GM20000 (cell line): ENCODE results near the gene GHITM.

Experiments
- DNase-seq: peaks from one replicate; pipeline ENCODE4 v3.0.0; 2012; ENCODE audit warnings: low spot score
- CTCF ChIP-seq: IDR thresholded peaks from 2 replicates; pipeline ENCODE4 v1.5.1; 2012; ENCODE audit warnings: mild to moderate bottlenecking, control low read depth; ENCODE audit errors: extremely low read depth, missing control alignments

Gene GHITM

GRCh38 chr10:84155521-84155920 is 16.2 kb downstream of the GHITM start:
- TF ChIP-seq CTCF = no peak
- no peak for DNase-seq

GRCh38 chr10:84156009-84156408 is 16.7 kb downstream of the GHITM start:
- no peak for TF ChIP-seq CTCF
- DNase-seq = no peak

- no peak for TF ChIP-seq CTCF
- no peak for DNase-seq
Observed at GRCh38 chr10:84156768-84157167, 17.5 kb downstream of the GHITM start.

GRCh38 chr10:84158061-84158460 is 18.8 kb downstream of the GHITM start:
- no peak for TF ChIP-seq CTCF
- no peak for DNase-seq

- TF ChIP-seq CTCF = no peak
- no peak for DNase-seq
Observed at GRCh38 chr10:84158550-84158949, 19.2 kb downstream of the GHITM start.

GRCh38 chr10:84159076-84159685 is 19.9 kb downstream of the GHITM start:
- TF ChIP-seq CTCF = no peak
- DNase-seq = no peak

- DNase-seq = no peak
- no peak for TF ChIP-seq CTCF
Observed at GRCh38 chr10:84160663-84161362, 21.5 kb downstream of the GHITM start.
